ENCODE data around the gene USP24.

USP24 gene

DNA sequence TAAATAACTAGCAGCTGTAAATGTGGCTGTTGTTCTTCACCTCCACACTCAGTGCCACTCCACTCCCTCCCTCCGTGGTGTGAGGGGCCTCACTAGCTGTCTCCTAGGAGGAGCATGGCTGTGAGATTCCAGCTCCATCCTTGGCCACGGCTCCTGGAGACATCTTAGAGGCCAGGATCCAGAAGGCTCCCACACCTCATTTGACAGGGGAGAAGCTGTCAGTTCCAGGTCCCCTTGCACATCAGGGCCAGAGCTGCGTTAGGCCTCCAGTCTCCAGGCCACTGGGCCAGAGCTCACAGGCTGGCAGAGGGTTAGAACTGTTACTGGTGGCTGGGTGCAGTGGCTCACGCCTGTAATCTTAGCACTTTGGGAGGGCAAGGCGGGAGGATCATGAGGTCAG, 160.8 kb downstream of the USP24 start:
- no peaks in the 10 kb centered on the region for H3K36me3 ChIP-seq (ENCODE audit: control insufficient read depth in 5 of 5, insufficient read depth in 5 of 5, low read length in 5 of 5)
- H3K4me1 ChIP-seq (ENCODE audit: control insufficient read depth in 5 of 5, insufficient read depth in 5 of 5, low read length in 5 of 5): peaks cover 2 to 47% (median 39%) of the 10 kb centered on the region in 5 donors

GRCh38 chr1:55053265-55053954, 161.8 kb downstream of the USP24 start:
- H3K4me1 ChIP-seq (ENCODE audit: control insufficient read depth in 5 of 5, insufficient read depth in 5 of 5, low read length in 5 of 5): peaks cover 2 to 47% (median 39%) of the 10 kb centered on the region in 5 donors
- H3K9me3 ChIP-seq (ENCODE audit: control insufficient read depth in 5 of 5, low read length in 5 of 5): no peaks in the 10 kb centered on the region
- no peak overlapping the region for H3K27ac ChIP-seq (ENCODE audit: low read depth, low read length)
- H3K9ac ChIP-seq (ENCODE audit: low read length in 5 of 5): peak overlapping the region in 2 of 5 donors; percentile 29 to 43
- H3K27me3 ChIP-seq (ENCODE audit: control insufficient read depth in 5 of 5, insufficient read depth in 4 of 5, low read length in 5 of 5): no peaks in the 10 kb centered on the region
- no peak overlapping the region for H3K4me3 ChIP-seq (ENCODE audit: low read depth in 1 of 5, low read length in 5 of 5)
- H3K36me3 ChIP-seq (ENCODE audit: control insufficient read depth in 5 of 5, insufficient read depth in 5 of 5, low read length in 5 of 5): no peaks in the 10 kb centered on the region

More for the DNA sequence above, 160.8 kb downstream of the USP24 start:
- Histone ChIP-seq H3K27ac (ENCODE audit: low read depth, low read length) (no peak overlapping the region), H3K4me3 (ENCODE audit: low read depth in 1 of 5, low read length in 5 of 5) (no peak overlapping the region), H3K27me3 (ENCODE audit: control insufficient read depth in 5 of 5, insufficient read depth in 4 of 5, low read length in 5 of 5) (no peaks in the 10 kb centered on the region), H3K9ac (ENCODE audit: low read length in 5 of 5) (no peak overlapping the region), H3K9me3 (ENCODE audit: control insufficient read depth in 5 of 5, low read length in 5 of 5) (no peaks in the 10 kb centered on the region)

DNA sequence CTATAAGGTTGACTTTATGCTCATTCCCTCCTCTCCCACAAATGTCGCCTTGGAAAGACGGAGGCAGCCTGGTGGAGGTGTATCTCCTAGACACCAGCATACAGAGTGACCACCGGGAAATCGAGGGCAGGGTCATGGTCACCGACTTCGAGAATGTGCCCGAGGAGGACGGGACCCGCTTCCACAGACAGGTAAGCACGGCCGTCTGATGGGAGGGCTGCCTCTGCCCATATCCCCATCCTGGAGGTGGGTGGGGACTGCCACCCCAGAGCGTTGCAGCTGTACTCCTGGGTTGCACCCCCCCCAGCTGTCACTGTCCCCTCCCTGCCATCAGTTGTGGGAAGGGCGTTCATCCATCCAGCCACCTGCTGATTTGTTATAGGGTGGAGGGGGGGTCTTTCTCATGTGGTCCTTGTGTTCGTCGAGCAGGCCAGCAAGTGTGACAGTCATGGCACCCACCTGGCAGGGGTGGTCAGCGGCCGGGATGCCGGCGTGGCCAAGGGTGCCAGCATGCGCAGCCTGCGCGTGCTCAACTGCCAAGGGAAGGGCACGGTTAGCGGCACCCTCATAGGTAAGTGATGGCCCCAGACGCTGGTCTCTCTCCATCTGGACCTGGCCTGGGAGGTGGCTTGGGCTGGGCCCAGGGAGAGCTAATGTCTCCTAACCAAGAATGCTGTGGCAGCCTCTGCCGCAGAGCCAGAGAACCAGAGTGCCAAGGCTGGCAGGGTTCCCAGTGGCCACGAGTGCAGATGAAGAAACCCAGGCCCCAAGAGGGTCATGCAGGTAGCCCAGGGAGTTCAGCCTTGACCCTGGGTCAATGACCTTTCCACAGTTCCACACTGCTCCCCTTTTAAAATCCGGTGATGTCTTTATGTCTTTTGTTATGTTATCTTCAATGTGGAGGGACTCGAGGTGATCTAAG, 162.7 kb downstream of the USP24 start:
- H3K9me3 ChIP-seq (ENCODE audit: control insufficient read depth in 5 of 5, low read length in 5 of 5): no peaks in the 10 kb centered on the region
- H3K27ac ChIP-seq (ENCODE audit: low read depth, low read length): no peak overlapping the region
- no peaks in the 10 kb centered on the region for H3K36me3 ChIP-seq (ENCODE audit: control insufficient read depth in 5 of 5, insufficient read depth in 5 of 5, low read length in 5 of 5)
- no peak overlapping the region for H3K4me3 ChIP-seq (ENCODE audit: low read depth in 1 of 5, low read length in 5 of 5)
- peaks cover 2 to 47% (median 39%) of the 10 kb centered on the region in 5 donors for H3K4me1 ChIP-seq (ENCODE audit: control insufficient read depth in 5 of 5, insufficient read depth in 5 of 5, low read length in 5 of 5)
- H3K9ac ChIP-seq (ENCODE audit: low read length in 5 of 5): no peak overlapping the region
- no peaks in the 10 kb centered on the region for H3K27me3 ChIP-seq (ENCODE audit: control insufficient read depth in 5 of 5, insufficient read depth in 4 of 5, low read length in 5 of 5)

GRCh38 chr1:55051621-55052020, 163.5 kb downstream of the USP24 start:
- Histone ChIP-seq H3K27ac (ENCODE audit: low read depth, low read length) (no peak overlapping the region), H3K36me3 (ENCODE audit: control insufficient read depth in 5 of 5, insufficient read depth in 5 of 5, low read length in 5 of 5) (no peaks in the 10 kb centered on the region), H3K27me3 (ENCODE audit: control insufficient read depth in 5 of 5, insufficient read depth in 4 of 5, low read length in 5 of 5) (no peaks in the 10 kb centered on the region), H3K4me1 (ENCODE audit: control insufficient read depth in 5 of 5, insufficient read depth in 5 of 5, low read length in 5 of 5) (peaks cover 2 to 47% (median 39%) of the 10 kb centered on the region in 5 donors), H3K4me3 (ENCODE audit: low read depth in 1 of 5, low read length in 5 of 5) (no peak overlapping the region), H3K9me3 (ENCODE audit: control insufficient read depth in 5 of 5, low read length in 5 of 5) (no peaks in the 10 kb centered on the region), H3K9ac (ENCODE audit: low read length in 5 of 5) (no peak overlapping the region)

- H3K27me3 ChIP-seq (ENCODE audit: control insufficient read depth in 5 of 5, insufficient read depth in 4 of 5, low read length in 5 of 5): no peaks in the 10 kb centered on the region
- peaks cover 2 to 47% (median 39%) of the 10 kb centered on the region in 5 donors for H3K4me1 ChIP-seq (ENCODE audit: control insufficient read depth in 5 of 5, insufficient read depth in 5 of 5, low read length in 5 of 5)
- H3K9ac ChIP-seq (ENCODE audit: low read length in 5 of 5): no peak overlapping the region
- H3K27ac ChIP-seq (ENCODE audit: low read depth, low read length): no peak overlapping the region
- H3K4me3 ChIP-seq (ENCODE audit: low read depth in 1 of 5, low read length in 5 of 5): no peak overlapping the region
- no peaks in the 10 kb centered on the region for H3K9me3 ChIP-seq (ENCODE audit: control insufficient read depth in 5 of 5, low read length in 5 of 5)
- H3K36me3 ChIP-seq (ENCODE audit: control insufficient read depth in 5 of 5, insufficient read depth in 5 of 5, low read length in 5 of 5): no peaks in the 10 kb centered on the region
These were observed 164.0 kb downstream of the USP24 start for GRCh38 chr1:55051169-55051568.

- H3K27ac ChIP-seq (ENCODE audit: low read depth, low read length): no peak overlapping the region
- no peaks in the 10 kb centered on the region for H3K9me3 ChIP-seq (ENCODE audit: control insufficient read depth in 5 of 5, low read length in 5 of 5)
- H3K4me3 ChIP-seq (ENCODE audit: low read depth in 1 of 5, low read length in 5 of 5): no peak overlapping the region
- H3K4me1 ChIP-seq (ENCODE audit: control insufficient read depth in 5 of 5, insufficient read depth in 5 of 5, low read length in 5 of 5): peaks cover 2 to 41% (median 32%) of the 10 kb centered on the region in 5 donors
- H3K36me3 ChIP-seq (ENCODE audit: control insufficient read depth in 5 of 5, insufficient read depth in 5 of 5, low read length in 5 of 5): no peaks in the 10 kb centered on the region
- H3K9ac ChIP-seq (ENCODE audit: low read length in 5 of 5): no peak overlapping the region
- H3K27me3 ChIP-seq (ENCODE audit: control insufficient read depth in 5 of 5, insufficient read depth in 4 of 5, low read length in 5 of 5): peaks cover 0 to 1% (median 0%) of the 10 kb centered on the region in 5 donors
These were observed 164.9 kb downstream of the USP24 start for GRCh38 chr1:55050283-55050682.

- Histone ChIP-seq H3K4me3 (ENCODE audit: low read depth in 1 of 5, low read length in 5 of 5) (no peak overlapping the region), H3K36me3 (ENCODE audit: control insufficient read depth in 5 of 5, insufficient read depth in 5 of 5, low read length in 5 of 5) (no peaks in the 10 kb centered on the region), H3K9me3 (ENCODE audit: control insufficient read depth in 5 of 5, low read length in 5 of 5) (no peaks in the 10 kb centered on the region), H3K27ac (ENCODE audit: low read depth, low read length) (no peak overlapping the region), H3K9ac (ENCODE audit: low read length in 5 of 5) (no peak overlapping the region), H3K4me1 (ENCODE audit: control insufficient read depth in 5 of 5, insufficient read depth in 5 of 5, low read length in 5 of 5) (peaks cover 2 to 38% (median 28%) of the 10 kb centered on the region in 5 donors), H3K27me3 (ENCODE audit: control insufficient read depth in 5 of 5, insufficient read depth in 4 of 5, low read length in 5 of 5) (peaks cover 0 to 2% (median 0%) of the 10 kb centered on the region in 5 donors)
These were observed 165.3 kb downstream of the USP24 start for GRCh38 chr1:55049914-55050278.

- Histone ChIP-seq H3K9me3 (ENCODE audit: control insufficient read depth in 5 of 5, low read length in 5 of 5) (no peaks in the 10 kb centered on the region), H3K27ac (ENCODE audit: low read depth, low read length) (no peak overlapping the region), H3K36me3 (ENCODE audit: control insufficient read depth in 5 of 5, insufficient read depth in 5 of 5, low read length in 5 of 5) (no peaks in the 10 kb centered on the region), H3K27me3 (ENCODE audit: control insufficient read depth in 5 of 5, insufficient read depth in 4 of 5, low read length in 5 of 5) (peaks cover 0 to 2% (median 0%) of the 10 kb centered on the region in 5 donors), H3K4me3 (ENCODE audit: low read depth in 1 of 5, low read length in 5 of 5) (no peak overlapping the region), H3K4me1 (ENCODE audit: control insufficient read depth in 5 of 5, insufficient read depth in 5 of 5, low read length in 5 of 5) (peaks cover 2 to 35% (median 27%) of the 10 kb centered on the region in 5 donors), H3K9ac (ENCODE audit: low read length in 5 of 5) (no peak overlapping the region)
These were observed 165.8 kb downstream of the USP24 start for GRCh38 chr1:55049271-55049913.

GRCh38 chr1:55048453-55049270, 166.5 kb downstream of the USP24 start:
- H3K27me3 ChIP-seq (ENCODE audit: control insufficient read depth in 5 of 5, insufficient read depth in 4 of 5, low read length in 5 of 5): peaks cover 0 to 2% (median 0%) of the 10 kb centered on the region in 5 donors
- peaks cover 2 to 33% (median 25%) of the 10 kb centered on the region in 5 donors for H3K4me1 ChIP-seq (ENCODE audit: control insufficient read depth in 5 of 5, insufficient read depth in 5 of 5, low read length in 5 of 5)
- H3K36me3 ChIP-seq (ENCODE audit: control insufficient read depth in 5 of 5, insufficient read depth in 5 of 5, low read length in 5 of 5): no peaks in the 10 kb centered on the region
- H3K9ac ChIP-seq (ENCODE audit: low read length in 5 of 5): no peak overlapping the region
- no peaks in the 10 kb centered on the region for H3K9me3 ChIP-seq (ENCODE audit: control insufficient read depth in 5 of 5, low read length in 5 of 5)
- no peak overlapping the region for H3K27ac ChIP-seq (ENCODE audit: low read depth, low read length)
- no peak overlapping the region for H3K4me3 ChIP-seq (ENCODE audit: low read depth in 1 of 5, low read length in 5 of 5)
